HepG2 (cell line): ENCODE measurements around the gene VASH2. TPM values are rescaled to one million over a fixed set of nuclear protein-coding genes. Genes with fewer than 3 reads are reported as not detected.
"Not testable (repeated sequence)": the region's sequence is repeated elsewhere in the genome, so short reads cannot be mapped to it uniquely, and the experiment has no call there.

Experiments used
- ATAC-seq: fragments of 200-7000 bp; cut with Tn5 transposase; 3 replicates; pipeline ENCODE4 v1.9.1; 2020; ENCODE audit warnings: mild to moderate bottlenecking, moderate library complexity
- BruUV-seq: library from RNA; stranded (reverse); fragments of 400-500 nt; replicated peaks from 2 replicates; lab custom pipeline; 2021; lab: Mats Ljungman, UMichigan
- CTCF ChIA-PET: fragments of 300-600 bp; formaldehyde crosslinking; extraction: SDS; loops from one replicate; lab custom pipeline; 2021; ENCODE audit warnings: low total read pairs, inconsistent platforms, low intra/inter-chr PET ratio; lab: Yijun Ruan, JAX
- POLR2A ChIA-PET: fragments of 350-600 bp; sonication (Branson Sonifier 250); formaldehyde crosslinking; loops from one replicate; lab custom pipeline; 2020; ENCODE audit warnings: antibody characterized with exemption, inconsistent platforms; lab: Yijun Ruan, JAX
- DNase-seq: peaks from one replicate; pipeline ENCODE4 v3.0.0-alpha.2; 2015; ENCODE audit warnings: low spot score
- FAIRE-seq: peaks from 3 replicates; lab custom pipeline; 2011; peaks lifted over from hg19 to GRCh38; lab: Jason Lieb, UNC
- H2AFZ ChIP-seq: one replicate; pipeline ENCODE4 v1.6.1; 2011; ENCODE audit warnings: low read length, inconsistent platforms
- H3K27ac ChIP-seq: fragments of 300-600 bp; 3 replicates; pipeline ENCODE4 v1.8.0; 2011; ENCODE audit warnings: mixed run types, mild to moderate bottlenecking, mixed read lengths, low read length, inconsistent platforms; ENCODE audit not compliant: insufficient read depth; ENCODE audit errors: extremely low read length
- H3K27me3 ChIP-seq, 2 experiments: fragments of 200-600 bp in 1 of 2; 2 replicates in 1 of 2; 3 replicates in 1 of 2; pipeline versions ENCODE4 v1.6.0 to v1.8.0; 2011; ENCODE audit warnings: low read length in 2 of 2, mild to moderate bottlenecking in 2 of 2, moderate library complexity in 2 of 2, inconsistent platforms in 1 of 2; ENCODE audit not compliant: insufficient read depth in 2 of 2, control insufficient read depth in 1 of 2
- H3K36me3 ChIP-seq, 2 experiments: fragments of 200-600 bp in 1 of 2; replicated peaks in 1 of 2; 2 replicates in 1 of 2; 3 replicates in 1 of 2; pipeline versions ENCODE4 v1.5.1 to v1.8.0; 2011; ENCODE audit warnings: low read length in 2 of 2, inconsistent platforms in 1 of 2; ENCODE audit not compliant: insufficient read depth in 2 of 2, control insufficient read depth in 1 of 2
- H3K4me1 ChIP-seq: 2 replicates; pipeline ENCODE4 v1.5.1; 2012; ENCODE audit warnings: low read length, inconsistent platforms; ENCODE audit not compliant: insufficient read depth
- H3K4me2 ChIP-seq: 2 replicates; pipeline ENCODE4 v1.6.0; 2011; ENCODE audit warnings: low read depth, low read length, inconsistent platforms
- H3K4me3 ChIP-seq, 3 experiments: fragments of 200-600 bp in 1 of 3; sonication (generic), shearing (Covaris generic) in 1 of 3; replicated peaks in 1 of 3; 2 replicates each; pipeline ENCODE4 v1.5.1; 2011 to 2016; ENCODE audit warnings: low read length in 3 of 3, inconsistent platforms in 2 of 3, low read depth in 2 of 3, mild to moderate bottlenecking in 2 of 3, control low read depth in 1 of 3, mixed read lengths in 1 of 3; ENCODE audit not compliant: insufficient read depth in 1 of 3
- H3K79me2 ChIP-seq: one replicate; pipeline ENCODE4 v1.6.1; 2011; ENCODE audit warnings: low read length, inconsistent platforms; ENCODE audit not compliant: insufficient read depth
- H3K9ac ChIP-seq: 2 replicates; pipeline ENCODE4 v1.6.0; 2011; ENCODE audit warnings: mild to moderate bottlenecking, low read depth, low read length, inconsistent platforms; ENCODE audit not compliant: insufficient read depth
- H3K9me3 ChIP-seq: 2 replicates; pipeline ENCODE4 v1.5.1; 2012; ENCODE audit warnings: mild to moderate bottlenecking, low read length
- H4K20me1 ChIP-seq: 2 replicates; pipeline ENCODE4 v1.6.0; 2011; ENCODE audit warnings: inconsistent platforms, mild to moderate bottlenecking, low read length, moderate library complexity; ENCODE audit not compliant: insufficient read depth
- CBX5 ChIP-seq: sonication (generic); formaldehyde crosslinking; IDR thresholded peaks from 2 replicates; pipeline ENCODE4 v1.4.0; 2020; ENCODE audit warnings: missing genetic modification reagents, borderline replicate concordance
- EED ChIP-seq: sonication (generic); formaldehyde crosslinking; IDR thresholded peaks from 2 replicates; pipeline ENCODE4 v1.5.0; 2020; ENCODE audit warnings: mild to moderate bottlenecking, missing genetic modification reagents
- FOXK2 ChIP-seq: fragments of 450-650 bp; IDR thresholded peaks from 2 replicates; pipeline ENCODE4 v1.6.1; 2016
- KLF15 ChIP-seq: sonication (generic); formaldehyde crosslinking; IDR thresholded peaks from 2 replicates; pipeline ENCODE4 v1.8.1; 2023; ENCODE audit warnings: borderline replicate concordance, mild to moderate bottlenecking, inconsistent platforms, missing genetic modification reagents, mixed read lengths
- MATR3 ChIP-seq: sonication (generic); formaldehyde crosslinking; IDR thresholded peaks from 2 replicates; pipeline ENCODE4 v1.4.0; 2020; ENCODE audit warnings: missing genetic modification reagents
- PAF1 ChIP-seq: IDR thresholded peaks from 2 replicates; pipeline ENCODE4 v1.6.1; 2016; ENCODE audit warnings: missing genetic modification reagents, missing compliant biosample characterization
- RBM22 ChIP-seq: fragments of 200-400 bp; formaldehyde crosslinking; optimal IDR thresholded peaks from 2 replicates; pipeline ENCODE3; 2017; ENCODE audit warnings: mild to moderate bottlenecking, low read length, moderate library complexity
- SMARCC2 ChIP-seq: fragments of 450-650 bp; IDR thresholded peaks from 2 replicates; pipeline ENCODE4 v1.6.1; 2017; ENCODE audit warnings: antibody characterized with exemption, mild to moderate bottlenecking
- WIZ ChIP-seq: sonication (generic); formaldehyde crosslinking; IDR thresholded peaks from 2 replicates; pipeline ENCODE4 v1.5.1; 2020; ENCODE audit warnings: mild to moderate bottlenecking, missing genetic modification reagents
- ZMYM3 ChIP-seq: sonication (generic); formaldehyde crosslinking; IDR thresholded peaks from 2 replicates; pipeline ENCODE4 v1.5.1; 2020; ENCODE audit warnings: mild to moderate bottlenecking, missing genetic modification reagents
- ZNF333 ChIP-seq: sonication (generic); formaldehyde crosslinking; IDR thresholded peaks from 2 replicates; pipeline ENCODE4 v1.4.0; 2020; ENCODE audit warnings: mild to moderate bottlenecking, missing genetic modification reagents, borderline replicate concordance
- ZNF556 ChIP-seq: sonication (generic); formaldehyde crosslinking; IDR thresholded peaks from 2 replicates; pipeline ENCODE4 v1.4.0; 2020; ENCODE audit warnings: mild to moderate bottlenecking, missing genetic modification reagents, borderline replicate concordance
- ZNF609 ChIP-seq: sonication (generic); formaldehyde crosslinking; IDR thresholded peaks from 2 replicates; pipeline ENCODE4 v1.4.0; 2020; ENCODE audit warnings: mild to moderate bottlenecking, missing genetic modification reagents, borderline replicate concordance
- ZSCAN21 ChIP-seq: sonication (generic); formaldehyde crosslinking; IDR thresholded peaks from 2 replicates; pipeline ENCODE4 v1.8.0; 2022; ENCODE audit warnings: mild to moderate bottlenecking, missing genetic modification reagents, moderate library complexity, borderline replicate concordance
- WGBS: methylation state at CpG from one replicate; pipeline ENCODE4 v1.1.6; 2017; ENCODE audit warnings: low lambda C conversion rate; 5-methylcytosine and 5-hydroxymethylcytosine counted together
- in situ Hi-C: cut with HindIII; loops from 2 replicates; pipeline ENCODE4 v1.10.0; 2017; ENCODE audit warnings: low pct_unique_long_range_greater_than_20kb; ENCODE audit not compliant: extremely low pct_ligation_motif_present
- intact Hi-C: fragments of 100-400 bp; cut with micrococcal nuclease; formaldehyde crosslinking; loops from one replicate; pipeline ENCODE4 v1.10.0; 2022; ENCODE audit not compliant: unreplicated experiment
- polyA plus RNA-seq, 8 experiments: library from polyadenylated mRNA; depleted of rRNA in 3 of 8; stranded (reverse) in 7 of 8; unstranded in 1 of 8; fragments of >200 nt; fragmentation: Illumina TruSeq in 4 of 8; extraction: Trizol in 4 of 8; gene quantifications; 2 replicates each; pipeline versions ENCODE4 v1.2.1 to v1.2.3, GENCODE V29; 2011 to 2016; ENCODE audit warnings: low read depth in 4 of 8, missing spikeins in 1 of 8, mixed read lengths in 1 of 8; ENCODE audit not compliant: insufficient read depth in 1 of 8
- total RNA-seq, 5 experiments: library from RNA; depleted of rRNA; stranded (reverse); fragments of >200 nt; fragmentation: Illumina TruSeq; extraction: Trizol; gene quantifications; 2 replicates each; pipeline ENCODE4 v1.2.3, GENCODE V29; 2016; ENCODE audit warnings: low read depth in 1 of 5
- TF ChIP-seq, protein P1 (sequence below): conservative IDR thresholded peaks from 2 replicates; pipeline ENCODE4 v1.6.1; 2018; ENCODE audit warnings: missing genetic modification reagents

The VASH2 gene
- total and polyA plus RNA-seq, 2 of the 13 experiments (the other 11 are each of a cell fraction or from before 2014, with no cell fraction given): 0.44 to 1.00 TPM

- DNase-seq: no peak
- H3K4me2 ChIP-seq: no peak overlapping the region
- H4K20me1 ChIP-seq: no peaks in the 10 kb centered on the region
- TF ChIP-seq KLF15 (CRISPR knock-in tag) (no peak), PAF1 (no peak), WIZ (CRISPR knock-in tag) (no peak), MATR3 (no peak), ZNF556 (no peak), ZSCAN21 (no peak), FOXK2 (no peak), CBX5 (CRISPR knock-in tag) (no peak), ZNF609 (CRISPR knock-in tag) (no peak), SMARCC2 (no peak), RBM22 (no peak), ZMYM3 (CRISPR knock-in tag) (no peak), ZNF333 (no peak), EED (CRISPR knock-in tag) (no peak)
- TF ChIP-seq, protein P1, sequence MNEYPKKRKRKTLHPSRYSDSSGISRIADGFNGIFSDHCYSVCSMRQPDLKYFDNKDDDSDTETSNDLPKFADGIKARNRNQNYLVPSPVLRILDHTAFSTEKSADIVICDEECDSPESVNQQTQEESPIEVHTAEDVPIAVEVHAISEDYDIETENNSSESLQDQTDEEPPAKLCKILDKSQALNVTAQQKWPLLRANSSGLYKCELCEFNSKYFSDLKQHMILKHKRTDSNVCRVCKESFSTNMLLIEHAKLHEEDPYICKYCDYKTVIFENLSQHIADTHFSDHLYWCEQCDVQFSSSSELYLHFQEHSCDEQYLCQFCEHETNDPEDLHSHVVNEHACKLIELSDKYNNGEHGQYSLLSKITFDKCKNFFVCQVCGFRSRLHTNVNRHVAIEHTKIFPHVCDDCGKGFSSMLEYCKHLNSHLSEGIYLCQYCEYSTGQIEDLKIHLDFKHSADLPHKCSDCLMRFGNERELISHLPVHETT (CRISPR knock-in tag): no peak
- no peak overlapping the region for H2AFZ ChIP-seq
- BruUV-seq: no TSS peak
- no peak overlapping the region for H3K9ac ChIP-seq
- no peaks in the 10 kb centered on the region for H3K9me3 ChIP-seq
- no peaks in the 10 kb centered on the region for H3K79me2 ChIP-seq
- no peaks in the 10 kb centered on the region for H3K36me3 ChIP-seq
- no peak overlapping the region for H3K27ac ChIP-seq
- ChIA-PET CTCF (no interaction called here), POLR2A (no interaction called here)
- 70% methylated on average over 4 of the region's 6 CpGs for WGBS
- no peaks in the 10 kb centered on the region for H3K4me1 ChIP-seq
- in situ Hi-C loops (no loop called here), intact Hi-C loops (no loop called here)
- no peaks in the 10 kb centered on the region for H3K27me3 ChIP-seq
- no peak for ATAC-seq
- FAIRE-seq: no peak
- H3K4me3 ChIP-seq: no peak overlapping the region
Measured at GRCh38 chr1:212964102-212964501, 13.8 kb downstream of the VASH2 start.

- H3K4me3 ChIP-seq, FAIRE-seq, ATAC-seq, intact Hi-C loops, CTCF ChIA-PET, in situ Hi-C loops, H3K9ac ChIP-seq, H3K27me3 ChIP-seq, H3K27ac ChIP-seq, H3K4me1 ChIP-seq, H3K36me3 ChIP-seq, H3K79me2 ChIP-seq, H2AFZ ChIP-seq, DNase-seq, H3K4me2 ChIP-seq, H4K20me1 ChIP-seq, POLR2A ChIA-PET, H3K9me3 ChIP-seq, BruUV-seq: not testable (repeated sequence)
- 93% methylated on average over 1 of the region's 1 CpG for WGBS
Measured at GRCh38 chr1:212964993-212965392, 14.7 kb downstream of the VASH2 start.
